ENCODE measurements around the gene CCDC17.

- TF ChIP-seq POLR2A (IDR thresholded peaks at IDR 0.05; ENCODE audit: low read length), result no peak
- no peak for TF ChIP-seq GATA1 (IDR thresholded peaks at IDR 0.05; ENCODE audit: low read depth, low read length)
These were observed 45.5 kb upstream of the CCDC17 start for GRCh38 chr1:45669379-45669778.
